Astrocyte of the cerebellum (primary cell): ENCODE measurements around the gene DUT.

Source experiments
- DNase-seq: peaks from one replicate; pipeline ENCODE4 v3.0.0-alpha.2; 2011; ENCODE audit warnings: low read depth
- H3K4me3 ChIP-seq: 2 replicates; pipeline ENCODE4 v1.5.1; 2011; ENCODE audit warnings: mild to moderate bottlenecking, low read depth, low read length, moderate library complexity
- in situ Hi-C: cut with HindIII; loops from 2 replicates; pipeline ENCODE4 v1.10.0; 2017; ENCODE audit warnings: low sequenced_read_pairs
- TF ChIP-seq, protein P1 (sequence below): IDR thresholded peaks from 2 replicates; pipeline ENCODE4 v1.5.1; 2012; ENCODE audit warnings: low read length, low read depth, moderate library complexity, mild to moderate bottlenecking; ENCODE audit errors: missing control alignments

Gene DUT

GRCh38 chr15:48363474-48363873 is 32.2 kb downstream of the DUT start:
- H3K4me3 ChIP-seq: no peak overlapping the region
- no peak for DNase-seq
- in situ Hi-C loops: no loop called here
- TF ChIP-seq, protein P1, sequence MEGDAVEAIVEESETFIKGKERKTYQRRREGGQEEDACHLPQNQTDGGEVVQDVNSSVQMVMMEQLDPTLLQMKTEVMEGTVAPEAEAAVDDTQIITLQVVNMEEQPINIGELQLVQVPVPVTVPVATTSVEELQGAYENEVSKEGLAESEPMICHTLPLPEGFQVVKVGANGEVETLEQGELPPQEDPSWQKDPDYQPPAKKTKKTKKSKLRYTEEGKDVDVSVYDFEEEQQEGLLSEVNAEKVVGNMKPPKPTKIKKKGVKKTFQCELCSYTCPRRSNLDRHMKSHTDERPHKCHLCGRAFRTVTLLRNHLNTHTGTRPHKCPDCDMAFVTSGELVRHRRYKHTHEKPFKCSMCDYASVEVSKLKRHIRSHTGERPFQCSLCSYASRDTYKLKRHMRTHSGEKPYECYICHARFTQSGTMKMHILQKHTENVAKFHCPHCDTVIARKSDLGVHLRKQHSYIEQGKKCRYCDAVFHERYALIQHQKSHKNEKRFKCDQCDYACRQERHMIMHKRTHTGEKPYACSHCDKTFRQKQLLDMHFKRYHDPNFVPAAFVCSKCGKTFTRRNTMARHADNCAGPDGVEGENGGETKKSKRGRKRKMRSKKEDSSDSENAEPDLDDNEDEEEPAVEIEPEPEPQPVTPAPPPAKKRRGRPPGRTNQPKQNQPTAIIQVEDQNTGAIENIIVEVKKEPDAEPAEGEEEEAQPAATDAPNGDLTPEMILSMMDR: no peak

DNA sequence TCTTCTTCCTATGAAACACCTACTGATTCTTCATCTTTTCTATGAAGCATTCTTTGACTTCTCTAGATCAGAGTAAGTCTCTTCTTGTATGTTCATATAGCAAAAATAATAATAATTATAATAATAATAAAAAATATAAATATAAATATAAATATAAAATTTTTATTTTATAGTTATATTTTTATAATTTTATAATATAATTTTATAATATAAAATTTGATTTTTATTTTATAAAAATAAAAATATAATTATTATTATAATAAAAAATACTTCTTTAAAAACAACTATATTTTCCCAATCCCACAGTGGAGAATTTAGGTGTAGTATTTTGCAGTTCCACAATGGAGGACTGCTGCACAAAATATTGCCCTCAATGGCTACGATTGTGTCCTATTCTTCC is 34.3 kb downstream of the DUT start:
- no peak for DNase-seq

DNA sequence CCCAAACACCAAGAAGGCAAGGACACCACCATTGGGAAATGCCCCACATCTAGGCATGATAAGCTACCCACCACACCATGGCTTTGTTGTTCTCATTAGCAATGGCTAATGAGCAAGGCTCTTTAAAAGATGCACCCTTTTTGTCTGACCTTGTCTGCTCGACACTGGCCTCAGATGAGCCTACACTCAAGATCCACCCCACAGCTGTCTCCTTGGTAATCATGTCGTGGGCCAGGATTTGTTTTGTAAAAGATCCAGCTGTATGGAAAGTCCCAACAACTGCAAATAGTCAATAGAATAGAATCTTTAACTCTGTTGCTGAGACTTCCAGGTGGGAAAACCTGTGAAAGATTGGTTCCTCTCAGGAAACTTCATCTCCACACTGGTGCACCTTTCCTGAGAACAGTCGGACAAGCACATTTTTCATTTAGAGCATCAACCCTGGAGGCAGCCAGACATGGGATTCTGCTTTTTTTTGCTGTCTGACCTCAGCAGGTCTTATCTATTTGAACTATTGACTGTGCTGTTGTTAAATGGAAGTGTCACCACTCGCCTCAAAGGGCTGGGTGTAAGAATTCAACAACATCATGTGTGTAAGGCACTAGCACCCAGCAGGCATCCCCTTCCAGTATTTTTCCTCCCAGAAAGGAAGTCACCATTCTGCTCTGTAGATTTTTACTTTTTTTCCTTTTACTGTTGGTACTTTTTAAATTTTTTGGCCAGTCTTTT is 35.5 kb downstream of the DUT start:
- TF ChIP-seq, protein P1: no peak
- no peak for DNase-seq
- in situ Hi-C loops: no loop called here
- H3K4me3 ChIP-seq: no peak overlapping the region

More for the DNA sequence above, 34.3 kb downstream of the DUT start:
- in situ Hi-C loops: no loop called here
- TF ChIP-seq, protein P1: no peak
- H3K4me3 ChIP-seq: no peak overlapping the region

- in situ Hi-C loops: no loop called here
- TF ChIP-seq, protein P1: no peak
- H3K4me3 ChIP-seq: no peak overlapping the region
- no peak for DNase-seq
These were observed 36.3 kb downstream of the DUT start for GRCh38 chr15:48367483-48367882.

DNA sequence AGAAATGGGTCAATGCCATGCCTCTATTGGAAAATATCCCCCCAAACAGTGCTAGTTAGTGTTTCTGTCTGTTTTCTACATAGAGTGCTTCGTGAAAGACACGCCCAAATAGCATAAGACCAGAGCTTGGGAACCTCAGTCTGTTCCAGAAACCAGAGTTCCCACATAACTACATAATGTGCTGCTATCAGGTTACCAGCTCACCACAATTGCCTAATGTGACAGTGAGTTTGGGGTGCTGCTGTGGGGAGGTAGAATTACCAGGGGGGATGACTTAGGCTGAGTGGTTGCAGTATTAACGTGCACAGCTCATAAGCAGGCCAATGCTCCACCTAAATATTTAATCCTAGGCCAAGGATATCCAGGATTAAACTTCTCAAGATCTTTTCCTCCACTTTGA is 39.2 kb downstream of the DUT start:
- in situ Hi-C loops: no loop called here
- TF ChIP-seq, protein P1: no peak
- no peak overlapping the region for H3K4me3 ChIP-seq
- peak; percentile 82 for DNase-seq

DNA sequence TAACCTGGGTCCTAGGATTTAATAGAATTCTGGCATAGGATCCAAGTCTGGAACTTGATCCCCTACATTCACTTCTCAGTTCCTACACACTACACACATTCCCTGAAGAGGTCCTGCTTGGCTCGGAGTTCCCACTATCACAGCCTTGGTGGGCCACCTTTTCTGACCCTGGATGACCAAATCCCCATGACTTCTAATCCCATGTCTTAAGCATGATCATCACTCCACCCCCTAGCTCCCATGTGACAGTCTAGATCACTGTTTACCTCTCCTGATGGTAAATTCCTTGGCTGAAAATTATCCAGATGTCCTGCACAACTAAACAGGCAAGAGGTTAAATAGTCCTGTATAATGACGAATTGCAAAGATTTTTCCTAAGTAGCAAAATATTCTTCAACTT is 40.3 kb downstream of the DUT start:
- TF ChIP-seq, protein P1: no peak

More for the DNA sequence above, 40.3 kb downstream of the DUT start:
- no peak for DNase-seq
- in situ Hi-C loops: no loop called here
- no peak overlapping the region for H3K4me3 ChIP-seq
